Keratinocyte (primary cell): Measurements from ENCODE around the gene CLCN2.

ENCODE experiments used
- EZH2 ChIP-seq: IDR thresholded peaks from one replicate; pipeline ENCODE4 v1.6.1; 2012; ENCODE audit warnings: inconsistent platforms, mild to moderate bottlenecking, low read length, moderate library complexity
- TF ChIP-seq, protein P1 (sequence below), 3 experiments: IDR thresholded peaks in 1 of 3; conservative IDR thresholded peaks in 1 of 3; optimal IDR thresholded peaks in 1 of 3; 2 replicates in 2 of 3; 3 replicates in 1 of 3; pipeline versions ENCODE3 to v1.5.1; 2011; ENCODE audit warnings: low read length in 3 of 3, mild to moderate bottlenecking in 3 of 3, moderate library complexity in 2 of 3, control low read depth in 1 of 3, inconsistent platforms in 1 of 3; ENCODE audit not compliant: insufficient read depth in 2 of 3; ENCODE audit errors: extremely low read depth in 1 of 3

DNA sequence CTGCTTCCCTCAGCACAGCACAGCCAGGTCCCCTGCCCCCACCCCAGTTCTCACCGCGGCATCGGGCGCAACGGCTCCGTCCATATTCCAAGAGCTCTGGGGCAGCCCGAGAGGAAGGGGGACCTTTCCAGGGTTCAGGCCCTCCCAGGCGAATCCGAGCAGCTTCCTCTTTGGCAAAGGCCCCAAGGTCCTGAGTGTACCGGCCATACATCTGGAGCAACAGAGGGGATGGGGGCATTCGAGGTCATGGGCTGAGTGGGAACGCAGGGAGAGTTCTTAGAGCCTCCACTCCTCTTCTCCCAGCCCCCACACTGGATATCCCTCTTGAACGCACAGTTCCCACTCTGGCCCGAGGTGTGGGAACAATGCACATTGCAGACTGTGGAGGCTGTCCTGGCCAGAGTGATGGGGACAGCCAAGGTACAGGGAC lies 2.5 kb downstream of the CLCN2 start:
- TF ChIP-seq, protein P1, sequence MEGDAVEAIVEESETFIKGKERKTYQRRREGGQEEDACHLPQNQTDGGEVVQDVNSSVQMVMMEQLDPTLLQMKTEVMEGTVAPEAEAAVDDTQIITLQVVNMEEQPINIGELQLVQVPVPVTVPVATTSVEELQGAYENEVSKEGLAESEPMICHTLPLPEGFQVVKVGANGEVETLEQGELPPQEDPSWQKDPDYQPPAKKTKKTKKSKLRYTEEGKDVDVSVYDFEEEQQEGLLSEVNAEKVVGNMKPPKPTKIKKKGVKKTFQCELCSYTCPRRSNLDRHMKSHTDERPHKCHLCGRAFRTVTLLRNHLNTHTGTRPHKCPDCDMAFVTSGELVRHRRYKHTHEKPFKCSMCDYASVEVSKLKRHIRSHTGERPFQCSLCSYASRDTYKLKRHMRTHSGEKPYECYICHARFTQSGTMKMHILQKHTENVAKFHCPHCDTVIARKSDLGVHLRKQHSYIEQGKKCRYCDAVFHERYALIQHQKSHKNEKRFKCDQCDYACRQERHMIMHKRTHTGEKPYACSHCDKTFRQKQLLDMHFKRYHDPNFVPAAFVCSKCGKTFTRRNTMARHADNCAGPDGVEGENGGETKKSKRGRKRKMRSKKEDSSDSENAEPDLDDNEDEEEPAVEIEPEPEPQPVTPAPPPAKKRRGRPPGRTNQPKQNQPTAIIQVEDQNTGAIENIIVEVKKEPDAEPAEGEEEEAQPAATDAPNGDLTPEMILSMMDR (optimal IDR thresholded peaks at IDR 0.05 in 1 of 3, IDR thresholded peaks at IDR 0.05 in 1 of 3, conservative IDR thresholded peaks at IDR 0.05 in 1 of 3; ENCODE audit: extremely low read depth in 1 of 3, insufficient read depth in 2 of 3, low read length in 3 of 3): no peak
- no peak for TF ChIP-seq EZH2
